Vagina (tissue), 2 donors: ENCODE data around the gene CUBN. TPM values are rescaled to one million over a fixed set of nuclear protein-coding genes. Genes with fewer than 3 reads are reported as not detected.

Experiments
- DNase-seq, 2 donors: peaks; one replicate each; pipeline ENCODE4 v3.0.0-alpha.2; 2017; ENCODE audit errors: extremely low spot score in 2 of 2
- H3K27ac ChIP-seq: fragments of 200-600 bp; sonication (generic); one replicate; pipeline ENCODE4 v1.5.1; 2019
- H3K27me3 ChIP-seq: fragments of 200-600 bp; sonication (generic); one replicate; pipeline ENCODE4 v1.5.1; 2019
- H3K36me3 ChIP-seq, 2 donors: fragments of 200-600 bp; sonication (generic); one replicate each; pipeline ENCODE4 v1.5.1; 2017 to 2019
- H3K4me1 ChIP-seq: fragments of 200-600 bp; sonication (generic); one replicate; pipeline ENCODE4 v1.5.1; 2019
- H3K4me3 ChIP-seq, 2 donors: fragments of 200-600 bp; sonication (generic); 1 replicate in 1 of 2; 2 replicates in 1 of 2; pipeline ENCODE4 v1.5.1; 2016 to 2019
- H3K9me3 ChIP-seq: fragments of 200-600 bp; sonication (generic); one replicate; pipeline ENCODE4 v1.5.1; 2019
- POLR2A ChIP-seq, 2 donors: fragments of 450-650 bp; IDR thresholded peaks; one replicate each; pipeline ENCODE4 v1.6.1; 2017; ENCODE audit warnings: antibody characterized with exemption in 2 of 2, mild to moderate bottlenecking in 2 of 2, moderate library complexity in 2 of 2
- POLR2AphosphoS5 ChIP-seq, 2 donors: sonication (generic); formaldehyde crosslinking; IDR thresholded peaks; one replicate each; pipeline ENCODE4 v1.9.0; 2017; ENCODE audit warnings: antibody characterized with exemption in 2 of 2, mild to moderate bottlenecking in 2 of 2, low read depth in 1 of 2; ENCODE audit not compliant: insufficient read depth in 1 of 2
- intact Hi-C: fragments of 100-400 bp; cut with DNase I; formaldehyde crosslinking; loops from one replicate; pipeline ENCODE4 v1.15.1; 2023
- total RNA-seq: library from RNA; depleted of rRNA; stranded (reverse); fragments of >200 nt; gene quantifications from one replicate; pipeline ENCODE4 v1.2.3, GENCODE V29; 2016
- TF ChIP-seq, protein P1 (sequence below), 3 experiments: fragments of 450-650 bp in 2 of 3; fragments of 200-600 bp in 1 of 3; sonication (generic) in 1 of 3; IDR thresholded peaks; one replicate each; pipeline ENCODE4 v1.5.1; 2017 to 2019; ENCODE audit warnings: antibody characterized with exemption in 3 of 3, mild to moderate bottlenecking in 2 of 3, moderate library complexity in 2 of 3

Gene CUBN
- total RNA-seq, 1 donor from 2014 or later: 4.4 TPM

DNA sequence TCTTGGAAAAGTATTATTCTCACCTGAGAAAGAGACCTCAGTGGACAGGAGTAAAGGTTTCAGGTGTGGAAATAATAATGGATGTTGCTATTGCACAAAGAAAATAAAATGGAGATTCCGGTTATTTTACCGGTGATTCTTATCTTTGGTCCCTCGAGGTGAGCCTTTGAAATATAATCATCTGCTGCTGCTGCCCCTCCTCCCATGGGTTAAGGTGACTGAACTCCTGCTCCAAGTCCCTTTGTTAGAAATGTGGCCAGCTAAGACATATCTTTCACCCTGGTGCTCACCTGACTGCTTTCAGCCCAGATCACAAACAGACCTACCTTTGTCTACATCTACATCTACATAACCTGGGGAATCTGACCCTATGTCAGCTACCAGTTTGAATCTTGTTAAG is 5.7 kb downstream of the CUBN start:
- H3K27me3 ChIP-seq: no peaks in the 10 kb centered on the region
- no peak for DNase-seq
- H3K4me1 ChIP-seq: no peaks in the 10 kb centered on the region
- intact Hi-C loops: no loop called here
- no peak overlapping the region for H3K4me3 ChIP-seq
- TF ChIP-seq POLR2AphosphoS5 (IDR thresholded peaks at IDR 0.05; ENCODE audit: insufficient read depth in 1 of 2, low read depth in 1 of 2) (no peak), POLR2A (IDR thresholded peaks at IDR 0.05) (no peak)
- TF ChIP-seq, protein P1, sequence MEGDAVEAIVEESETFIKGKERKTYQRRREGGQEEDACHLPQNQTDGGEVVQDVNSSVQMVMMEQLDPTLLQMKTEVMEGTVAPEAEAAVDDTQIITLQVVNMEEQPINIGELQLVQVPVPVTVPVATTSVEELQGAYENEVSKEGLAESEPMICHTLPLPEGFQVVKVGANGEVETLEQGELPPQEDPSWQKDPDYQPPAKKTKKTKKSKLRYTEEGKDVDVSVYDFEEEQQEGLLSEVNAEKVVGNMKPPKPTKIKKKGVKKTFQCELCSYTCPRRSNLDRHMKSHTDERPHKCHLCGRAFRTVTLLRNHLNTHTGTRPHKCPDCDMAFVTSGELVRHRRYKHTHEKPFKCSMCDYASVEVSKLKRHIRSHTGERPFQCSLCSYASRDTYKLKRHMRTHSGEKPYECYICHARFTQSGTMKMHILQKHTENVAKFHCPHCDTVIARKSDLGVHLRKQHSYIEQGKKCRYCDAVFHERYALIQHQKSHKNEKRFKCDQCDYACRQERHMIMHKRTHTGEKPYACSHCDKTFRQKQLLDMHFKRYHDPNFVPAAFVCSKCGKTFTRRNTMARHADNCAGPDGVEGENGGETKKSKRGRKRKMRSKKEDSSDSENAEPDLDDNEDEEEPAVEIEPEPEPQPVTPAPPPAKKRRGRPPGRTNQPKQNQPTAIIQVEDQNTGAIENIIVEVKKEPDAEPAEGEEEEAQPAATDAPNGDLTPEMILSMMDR (IDR thresholded peaks at IDR 0.05): no peak
- H3K27ac ChIP-seq: no peak overlapping the region
- H3K36me3 ChIP-seq: no peaks in the 10 kb centered on the region
- H3K9me3 ChIP-seq: no peaks in the 10 kb centered on the region

DNA sequence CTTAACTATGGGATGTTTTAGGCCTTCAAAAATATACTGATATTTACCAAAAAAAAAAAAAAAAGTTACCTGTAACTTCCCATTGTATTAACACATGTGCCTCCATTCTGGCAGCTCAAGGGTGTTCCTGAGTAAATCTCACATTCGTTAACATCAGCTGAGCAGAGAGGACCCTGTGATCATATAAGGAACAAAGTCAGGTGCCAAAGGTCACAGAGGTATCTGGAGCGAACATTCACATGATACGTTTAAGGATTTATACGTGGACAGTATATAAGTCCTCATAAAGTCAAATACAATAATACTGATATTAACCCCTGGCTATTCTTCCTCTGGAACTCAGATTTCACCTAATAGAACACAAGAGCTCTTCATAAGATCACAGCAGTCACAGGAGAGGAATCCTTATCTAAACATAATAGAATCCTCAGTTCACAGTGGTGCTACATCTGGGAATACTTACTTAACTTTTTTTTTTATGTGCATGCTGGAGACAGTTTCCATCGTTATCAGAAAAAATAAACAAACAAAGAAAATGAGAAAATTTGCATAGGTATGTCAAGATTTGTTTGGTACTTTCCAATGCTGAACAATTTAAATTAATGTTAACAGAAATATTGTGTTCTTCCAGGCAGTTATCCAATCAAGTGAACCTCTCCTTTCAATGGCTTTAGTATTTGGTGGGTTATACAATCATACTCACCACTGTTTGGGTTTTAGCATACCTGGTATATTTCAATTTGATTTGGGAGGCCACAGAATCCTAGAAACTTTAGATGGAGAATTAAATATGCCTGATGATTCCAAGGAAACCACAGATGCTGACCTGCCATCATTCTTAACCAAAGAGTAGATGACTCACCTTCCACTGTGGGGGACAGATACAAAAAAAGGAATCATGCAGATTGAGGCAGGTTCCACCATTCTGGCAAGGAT is 6.6 kb downstream of the CUBN start:
- intact Hi-C loops: no loop called here
- DNase-seq: no peak
- H3K4me1 ChIP-seq: no peaks in the 10 kb centered on the region
- H3K9me3 ChIP-seq: no peaks in the 10 kb centered on the region
- no peak overlapping the region for H3K4me3 ChIP-seq
- no peaks in the 10 kb centered on the region for H3K27me3 ChIP-seq
- no peak for TF ChIP-seq POLR2AphosphoS5 (IDR thresholded peaks at IDR 0.05; ENCODE audit: insufficient read depth in 1 of 2, low read depth in 1 of 2)
- no peak for TF ChIP-seq POLR2A (IDR thresholded peaks at IDR 0.05)
- TF ChIP-seq, protein P1 (IDR thresholded peaks at IDR 0.05): no peak
- H3K36me3 ChIP-seq: no peaks in the 10 kb centered on the region
- no peak overlapping the region for H3K27ac ChIP-seq

DNA sequence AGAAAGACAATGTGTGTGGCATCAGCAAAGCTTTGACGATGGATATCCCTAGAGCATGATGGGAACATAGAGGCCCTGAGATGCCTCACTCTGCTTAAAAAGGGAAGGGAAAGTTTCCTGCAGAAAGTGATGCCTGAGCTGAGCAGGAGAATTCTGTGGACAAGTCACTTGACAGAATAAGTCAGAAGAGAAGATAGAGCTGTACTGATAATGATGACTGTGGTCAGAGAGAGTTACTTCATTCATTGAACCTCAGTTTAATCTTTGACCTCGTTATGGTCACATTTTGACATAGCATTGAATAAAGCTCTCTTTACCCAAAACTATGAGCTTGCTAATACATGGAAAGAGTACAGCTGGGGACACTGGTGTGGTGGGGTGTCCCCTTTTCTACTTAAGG is 7.6 kb downstream of the CUBN start:
- no peaks in the 10 kb centered on the region for H3K4me1 ChIP-seq
- H3K27ac ChIP-seq: no peak overlapping the region
- H3K4me3 ChIP-seq: no peak overlapping the region
- no peaks in the 10 kb centered on the region for H3K27me3 ChIP-seq
- intact Hi-C loops: no loop called here
- TF ChIP-seq, protein P1 (IDR thresholded peaks at IDR 0.05): no peak
- TF ChIP-seq POLR2A (IDR thresholded peaks at IDR 0.05): no peak
- TF ChIP-seq POLR2AphosphoS5 (IDR thresholded peaks at IDR 0.05; ENCODE audit: insufficient read depth in 1 of 2, low read depth in 1 of 2): no peak
- H3K36me3 ChIP-seq: no peaks in the 10 kb centered on the region
- no peaks in the 10 kb centered on the region for H3K9me3 ChIP-seq
- no peak for DNase-seq

DNA sequence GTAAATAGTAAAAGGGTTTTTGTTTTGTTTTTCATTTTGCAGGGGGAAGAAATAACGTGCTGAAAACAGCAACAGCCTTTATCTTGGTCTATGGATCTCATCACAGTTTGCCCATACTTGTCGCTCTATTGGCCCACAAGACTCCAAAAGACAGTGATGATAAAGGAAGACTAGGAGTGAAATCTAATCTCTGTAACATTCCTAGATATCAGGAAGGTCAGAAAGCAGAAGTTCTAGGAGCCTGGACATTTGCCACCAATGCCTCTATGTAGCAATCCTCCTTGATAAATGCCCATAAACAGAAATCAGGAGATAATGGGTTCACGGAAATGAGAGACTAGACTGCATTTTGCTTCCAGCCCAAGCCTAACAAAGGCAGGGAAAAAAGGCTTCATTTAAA is 8.9 kb downstream of the CUBN start:
- Histone ChIP-seq H3K27ac (no peak overlapping the region), H3K36me3 (no peaks in the 10 kb centered on the region), H3K4me1 (no peaks in the 10 kb centered on the region), H3K27me3 (no peaks in the 10 kb centered on the region), H3K9me3 (no peaks in the 10 kb centered on the region), H3K4me3 (no peak overlapping the region)
- TF ChIP-seq, protein P1 (IDR thresholded peaks at IDR 0.05): no peak
- no peak for TF ChIP-seq POLR2AphosphoS5 (IDR thresholded peaks at IDR 0.05; ENCODE audit: insufficient read depth in 1 of 2, low read depth in 1 of 2)
- no peak for TF ChIP-seq POLR2A (IDR thresholded peaks at IDR 0.05)
- intact Hi-C loops: no loop called here
- DNase-seq: no peak

DNA sequence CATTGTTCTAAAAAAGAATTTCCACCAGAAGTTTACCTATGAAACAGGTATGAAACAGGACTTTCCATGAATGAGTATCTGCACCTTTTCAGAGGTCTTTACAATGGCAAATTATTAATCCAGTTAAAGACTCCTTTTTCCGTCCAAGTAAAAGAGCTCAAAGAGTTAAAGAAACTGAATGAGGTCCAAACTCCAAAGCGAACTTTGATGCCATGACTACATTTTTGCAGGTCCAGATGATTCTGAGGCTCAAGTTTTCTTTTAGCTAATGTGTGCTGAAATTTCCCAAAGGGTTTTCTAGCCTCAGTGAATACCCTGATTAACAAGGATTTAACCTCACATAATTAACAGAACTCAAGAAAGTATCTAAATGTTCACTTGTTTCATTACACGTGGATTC is 9.8 kb downstream of the CUBN start:
- intact Hi-C loops: no loop called here
- TF ChIP-seq POLR2A (IDR thresholded peaks at IDR 0.05) (no peak), POLR2AphosphoS5 (IDR thresholded peaks at IDR 0.05; ENCODE audit: insufficient read depth in 1 of 2, low read depth in 1 of 2) (no peak)
- TF ChIP-seq, protein P1 (IDR thresholded peaks at IDR 0.05): no peak
- H3K9me3 ChIP-seq: no peaks in the 10 kb centered on the region
- no peak overlapping the region for H3K4me3 ChIP-seq
- DNase-seq: no peak
- no peaks in the 10 kb centered on the region for H3K36me3 ChIP-seq
- no peak overlapping the region for H3K27ac ChIP-seq
- no peaks in the 10 kb centered on the region for H3K27me3 ChIP-seq
- no peaks in the 10 kb centered on the region for H3K4me1 ChIP-seq
